GM12892 (cell line): Measurements from ENCODE around the gene MRPL3.

Source experiments
- POLR2A ChIP-seq: IDR thresholded peaks from 2 replicates; pipeline ENCODE4 v1.6.1; 2011; ENCODE audit warnings: low read depth, low read length, control low read depth
- POLR2AphosphoS5 ChIP-seq: IDR thresholded peaks from 2 replicates; pipeline ENCODE4 v1.6.1; 2011; ENCODE audit warnings: low read depth, low read length, control low read depth
- TAF1 ChIP-seq: IDR thresholded peaks from 2 replicates; pipeline ENCODE4 v1.6.1; 2011; ENCODE audit warnings: low read depth, mild to moderate bottlenecking, control low read depth, low read length, borderline replicate concordance

GRCh38 chr3:131538968-131539367 is 36.2 kb upstream of the MRPL3 start:
- TF ChIP-seq POLR2A (no peak), POLR2AphosphoS5 (no peak), TAF1 (no peak)
